Body of pancreas (tissue), 4 donors: ENCODE results near the gene AGA.

Experiments used
- POLR2A ChIP-seq, 3 donors: fragments of 450-650 bp; IDR thresholded peaks; one replicate each; pipeline ENCODE4 v1.6.1; 2016; ENCODE audit warnings: antibody characterized with exemption in 3 of 3, mild to moderate bottlenecking in 2 of 3
- TF ChIP-seq, protein P1 (sequence below), 7 experiments: fragments of 450-650 bp in 4 of 7; fragments of 200-600 bp in 3 of 7; sonication (generic) in 3 of 7; IDR thresholded peaks; one replicate each; pipeline ENCODE4 v1.5.1; 2016 to 2019; ENCODE audit warnings: antibody characterized with exemption in 7 of 7

- no peak for TF ChIP-seq POLR2A (IDR thresholded peaks at IDR 0.05)
- TF ChIP-seq, protein P1, sequence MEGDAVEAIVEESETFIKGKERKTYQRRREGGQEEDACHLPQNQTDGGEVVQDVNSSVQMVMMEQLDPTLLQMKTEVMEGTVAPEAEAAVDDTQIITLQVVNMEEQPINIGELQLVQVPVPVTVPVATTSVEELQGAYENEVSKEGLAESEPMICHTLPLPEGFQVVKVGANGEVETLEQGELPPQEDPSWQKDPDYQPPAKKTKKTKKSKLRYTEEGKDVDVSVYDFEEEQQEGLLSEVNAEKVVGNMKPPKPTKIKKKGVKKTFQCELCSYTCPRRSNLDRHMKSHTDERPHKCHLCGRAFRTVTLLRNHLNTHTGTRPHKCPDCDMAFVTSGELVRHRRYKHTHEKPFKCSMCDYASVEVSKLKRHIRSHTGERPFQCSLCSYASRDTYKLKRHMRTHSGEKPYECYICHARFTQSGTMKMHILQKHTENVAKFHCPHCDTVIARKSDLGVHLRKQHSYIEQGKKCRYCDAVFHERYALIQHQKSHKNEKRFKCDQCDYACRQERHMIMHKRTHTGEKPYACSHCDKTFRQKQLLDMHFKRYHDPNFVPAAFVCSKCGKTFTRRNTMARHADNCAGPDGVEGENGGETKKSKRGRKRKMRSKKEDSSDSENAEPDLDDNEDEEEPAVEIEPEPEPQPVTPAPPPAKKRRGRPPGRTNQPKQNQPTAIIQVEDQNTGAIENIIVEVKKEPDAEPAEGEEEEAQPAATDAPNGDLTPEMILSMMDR (IDR thresholded peaks at IDR 0.05): no peak
Measured at GRCh38 chr4:177451108-177451500, 8.9 kb upstream of the AGA start.
